CD4-positive, alpha-beta memory T cell (primary cell): ENCODE results near the gene PTPN20. TPM values are rescaled to one million over a fixed set of nuclear protein-coding genes. Genes with fewer than 3 reads are reported as not detected.
"Not testable (repeated sequence)": the region's sequence is repeated elsewhere in the genome, so short reads cannot be mapped to it uniquely, and the experiment has no call there.

ENCODE experiments used
- CTCF ChIA-PET: fragments of 350-600 bp; sonication (Branson Sonifier 250); formaldehyde crosslinking; loops from one replicate; lab custom pipeline; 2021; ENCODE audit warnings: inconsistent platforms; ENCODE audit not compliant: partially characterized antibody; lab: Charles Lee
- POLR2A ChIA-PET: fragments of 350-600 bp; sonication (Branson Sonifier 250); formaldehyde crosslinking; loops from one replicate; lab custom pipeline; 2021; ENCODE audit not compliant: partially characterized antibody; lab: Charles Lee
- DNase-seq, 5 donors: peaks; one replicate each; pipeline versions ENCODE4 v3.0.0 to v3.0.0-alpha.2; 2020 to 2022; ENCODE audit warnings: mixed read lengths in 1 of 5
- H3K27ac ChIP-seq: one replicate; pipeline ENCODE4 v1.7.0; 2013; ENCODE audit warnings: low read depth, low read length
- H3K27me3 ChIP-seq: 2 replicates; pipeline ENCODE4 v1.7.0; 2013; ENCODE audit warnings: mild to moderate bottlenecking, low read length, moderate library complexity; ENCODE audit not compliant: insufficient read depth
- H3K36me3 ChIP-seq: 2 replicates; pipeline ENCODE4 v1.7.0; 2013; ENCODE audit warnings: mild to moderate bottlenecking, low read length, moderate library complexity; ENCODE audit not compliant: insufficient read depth
- H3K4me1 ChIP-seq: 2 replicates; pipeline ENCODE4 v1.7.0; 2013; ENCODE audit warnings: mild to moderate bottlenecking, low read length, moderate library complexity; ENCODE audit not compliant: insufficient read depth
- H3K4me3 ChIP-seq, 2 donors: one replicate each; pipeline ENCODE4 v1.7.0; 2013; ENCODE audit warnings: low read length in 2 of 2, mild to moderate bottlenecking in 1 of 2
- H3K9me3 ChIP-seq, 2 donors: one replicate each; pipeline ENCODE4 v1.7.0; 2013; ENCODE audit warnings: low read length in 2 of 2, control low read depth in 1 of 2; ENCODE audit not compliant: control insufficient read depth in 1 of 2
- H3K27ac Mint-ChIP-seq, 7 donors: one replicate each; pipeline ENCODE4 v1.8.0; 2020 to 2021; ENCODE audit warnings: mixed read lengths in 7 of 7, mild to moderate bottlenecking in 6 of 7, inconsistent platforms in 3 of 7, moderate library complexity in 3 of 7
- H3K27me3 Mint-ChIP-seq, 2 donors: one replicate each; pipeline ENCODE4 v1.8.0; 2020 to 2021; ENCODE audit warnings: mixed read lengths in 2 of 2
- H3K36me3 Mint-ChIP-seq, 2 donors: one replicate each; pipeline ENCODE4 v1.8.0; 2020 to 2021; ENCODE audit warnings: mixed read lengths in 2 of 2, inconsistent platforms in 1 of 2, mild to moderate bottlenecking in 1 of 2
- H3K4me1 Mint-ChIP-seq, 4 donors: one replicate each; pipeline ENCODE4 v1.8.0; 2020 to 2021; ENCODE audit warnings: mixed read lengths in 4 of 4, mild to moderate bottlenecking in 1 of 4
- H3K4me3 Mint-ChIP-seq, 8 donors: one replicate each; pipeline ENCODE4 v1.8.0; 2020 to 2021; ENCODE audit warnings: mixed read lengths in 8 of 8, mild to moderate bottlenecking in 7 of 8, moderate library complexity in 6 of 8, inconsistent platforms in 3 of 8
- H3K9me3 Mint-ChIP-seq, 8 donors: one replicate each; pipeline ENCODE4 v1.8.0; 2020 to 2021; ENCODE audit warnings: mixed read lengths in 8 of 8, mild to moderate bottlenecking in 5 of 8, inconsistent platforms in 3 of 8, moderate library complexity in 1 of 8
- intact Hi-C: fragments of 100-400 bp; cut with micrococcal nuclease; formaldehyde crosslinking; loops from one replicate; pipeline ENCODE4 v1.15.1; 2023
- polyA plus RNA-seq, 2 donors: library from polyadenylated mRNA; unstranded; fragments of 300-500 nt; fragmentation: Illumina TruSeq; gene quantifications; one replicate each; pipeline ENCODE4 v1.2.3, GENCODE V29; 2021
- total RNA-seq, 2 experiments: library from RNA; stranded (reverse); gene quantifications; one replicate each; pipeline ENCODE4 v1.2.3, GENCODE V29; 2021

PTPN20 gene, protein sequence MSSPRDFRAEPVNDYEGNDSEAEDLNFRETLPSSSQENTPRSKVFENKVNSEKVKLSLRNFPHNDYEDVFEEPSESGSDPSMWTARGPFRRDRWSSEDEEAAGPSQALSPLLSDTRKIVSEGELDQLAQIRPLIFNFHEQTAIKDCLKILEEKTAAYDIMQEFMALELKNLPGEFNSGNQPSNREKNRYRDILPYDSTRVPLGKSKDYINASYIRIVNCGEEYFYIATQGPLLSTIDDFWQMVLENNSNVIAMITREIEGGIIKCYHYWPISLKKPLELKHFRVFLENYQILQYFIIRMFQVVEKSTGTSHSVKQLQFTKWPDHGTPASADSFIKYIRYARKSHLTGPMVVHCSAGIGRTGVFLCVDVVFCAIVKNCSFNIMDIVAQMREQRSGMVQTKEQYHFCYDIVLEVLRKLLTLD
- 1 to 10 TPM; 1.0 to 1.9 TPM for total RNA-seq
- polyA plus RNA-seq: under 1 TPM; 0.67 to 0.95 TPM

DNA sequence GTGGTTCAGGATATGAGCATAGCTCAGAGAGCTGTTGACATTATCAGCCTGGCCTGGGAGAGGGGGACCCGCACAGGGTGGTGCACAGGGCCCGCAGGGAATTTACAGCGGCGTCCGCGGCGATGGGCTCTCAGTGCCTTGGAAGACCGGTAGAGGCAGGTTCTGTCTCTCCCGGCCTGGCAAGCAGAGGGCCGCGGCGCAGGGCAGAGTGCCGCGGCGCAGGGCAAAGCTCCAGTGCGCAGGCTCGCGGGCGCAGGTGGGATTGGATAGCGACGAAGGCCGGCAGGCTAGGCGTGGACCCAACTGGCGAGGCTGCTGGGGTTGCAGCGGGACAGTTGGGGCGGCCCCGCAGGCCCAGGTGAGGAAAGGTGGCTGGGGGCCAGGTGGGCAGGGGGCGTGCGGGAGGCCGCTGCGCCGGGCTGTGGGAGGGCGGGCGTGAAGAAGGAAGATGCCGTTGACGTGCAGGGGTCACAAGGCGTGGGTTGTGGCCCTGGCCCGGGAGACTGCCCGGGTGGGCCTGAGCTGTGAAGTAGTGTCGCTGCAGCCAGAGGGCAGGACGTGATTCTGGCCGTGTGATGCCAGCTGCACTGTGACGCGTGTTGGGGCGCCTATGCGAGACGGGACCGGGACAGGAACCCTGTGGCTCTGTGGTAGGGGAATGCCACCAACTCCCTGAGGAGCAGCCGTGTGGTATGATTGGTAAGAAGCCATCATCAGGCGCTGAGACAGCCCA lies at the start of gene PTPN20:
Gene PTPN20, plus strand, starts transcription at position 285 of the 733 bp plus-strand sequence. CDS start 21,072 bp downstream, outside the sequence.
- H3K4me3 ChIP-seq, H3K36me3 ChIP-seq, H3K4me1 Mint-ChIP-seq, H3K27me3 ChIP-seq, H3K27me3 Mint-ChIP-seq, POLR2A ChIA-PET, H3K4me1 ChIP-seq, H3K36me3 Mint-ChIP-seq, H3K9me3 Mint-ChIP-seq, H3K9me3 ChIP-seq, H3K27ac ChIP-seq, CTCF ChIA-PET, intact Hi-C loops: not testable (repeated sequence)
- H3K4me3 Mint-ChIP-seq: peak within 1 kb of the TSS in 6 of 8 donors; percentile 20 to 67 (median 61)
- peak within 1 kb of the TSS in 2 of 7 donors; percentile 3 to 65 for H3K27ac Mint-ChIP-seq
- peak in 2 of 5 donors; percentile 0 to 2 for DNase-seq

DNA sequence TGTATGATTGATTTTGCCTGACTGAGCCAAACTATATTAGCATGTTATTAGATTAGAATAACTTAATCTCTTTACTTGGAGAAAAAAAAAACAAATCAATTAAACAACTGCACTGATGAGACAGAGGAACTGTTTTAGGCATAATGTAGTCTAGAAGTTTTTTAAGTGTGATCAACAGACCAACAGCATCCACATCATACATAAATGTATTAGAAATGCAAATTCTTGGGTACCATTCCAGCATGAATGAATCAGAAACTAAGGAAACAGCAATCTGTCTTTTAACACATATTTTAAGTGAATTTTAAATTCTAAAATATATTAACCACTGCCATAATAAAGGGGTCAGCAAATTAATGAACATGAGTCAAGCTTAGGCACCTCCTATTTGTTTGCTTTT lies 41.5 kb upstream of the PTPN20 start:
- H3K27ac Mint-ChIP-seq, H3K4me3 ChIP-seq, DNase-seq, H3K9me3 ChIP-seq, H3K27ac ChIP-seq, H3K36me3 Mint-ChIP-seq, CTCF ChIA-PET, intact Hi-C loops, POLR2A ChIA-PET, H3K4me3 Mint-ChIP-seq, H3K4me1 Mint-ChIP-seq, H3K4me1 ChIP-seq, H3K27me3 Mint-ChIP-seq, H3K9me3 Mint-ChIP-seq, H3K27me3 ChIP-seq, H3K36me3 ChIP-seq: not testable (repeated sequence)

GRCh38 chr10:46871583-46871982 lies 39.6 kb upstream of the PTPN20 start:
- H3K4me1 Mint-ChIP-seq, H3K27ac ChIP-seq, H3K4me3 ChIP-seq, DNase-seq, H3K27ac Mint-ChIP-seq, H3K4me1 ChIP-seq, H3K27me3 Mint-ChIP-seq, H3K27me3 ChIP-seq, H3K36me3 Mint-ChIP-seq, CTCF ChIA-PET, POLR2A ChIA-PET, H3K36me3 ChIP-seq, H3K9me3 Mint-ChIP-seq, intact Hi-C loops, H3K9me3 ChIP-seq, H3K4me3 Mint-ChIP-seq: not testable (repeated sequence)

DNA sequence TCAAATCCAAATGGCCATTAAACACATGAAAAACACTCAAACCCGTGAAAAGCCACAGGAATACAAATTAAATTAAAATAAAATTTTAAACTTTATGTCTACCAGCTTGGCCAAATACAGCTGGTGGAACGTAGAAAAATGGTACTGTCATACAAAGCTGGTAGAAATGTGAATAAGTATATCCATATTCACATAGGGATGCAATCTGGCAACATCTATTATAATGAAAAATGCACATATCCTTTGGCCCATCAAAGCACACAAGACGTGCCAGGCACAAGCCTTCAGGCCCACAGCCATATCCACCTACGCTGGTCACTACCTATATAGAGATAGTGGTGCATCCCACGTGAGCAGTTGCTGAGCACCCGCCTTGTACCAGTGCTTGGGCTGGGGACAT lies 35.9 kb upstream of the PTPN20 start:
- H3K9me3 ChIP-seq, CTCF ChIA-PET, intact Hi-C loops, H3K36me3 ChIP-seq, H3K36me3 Mint-ChIP-seq, H3K27ac Mint-ChIP-seq, H3K4me3 Mint-ChIP-seq, H3K4me3 ChIP-seq, DNase-seq, H3K27me3 ChIP-seq, H3K9me3 Mint-ChIP-seq, H3K4me1 ChIP-seq, H3K27ac ChIP-seq, H3K27me3 Mint-ChIP-seq, H3K4me1 Mint-ChIP-seq, POLR2A ChIA-PET: not testable (repeated sequence)

DNA sequence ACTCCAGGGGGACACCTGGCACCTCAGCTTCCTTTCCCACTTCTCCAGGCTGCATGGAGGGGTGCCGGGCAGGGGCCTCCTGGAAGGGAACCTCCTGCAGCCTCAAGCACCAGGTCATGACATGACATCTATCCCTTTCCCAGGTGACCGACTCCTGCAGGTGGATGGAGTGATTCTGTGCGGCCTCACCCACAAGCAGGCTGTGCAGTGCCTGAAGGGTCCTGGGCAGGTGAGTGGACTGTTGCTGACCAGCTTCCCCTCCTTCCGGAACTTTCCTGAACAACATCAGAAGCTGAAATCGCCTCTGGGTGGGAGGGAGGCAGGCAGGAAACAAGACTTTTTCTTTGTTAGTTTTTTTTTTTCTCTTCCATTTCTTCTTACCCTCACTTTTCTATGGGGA lies 34.5 kb upstream of the PTPN20 start:
- POLR2A ChIA-PET: not testable (repeated sequence)

GRCh38 chr10:46878761-46879160 lies 32.5 kb upstream of the PTPN20 start:
- H3K4me1 ChIP-seq, H3K4me3 Mint-ChIP-seq, DNase-seq, H3K27me3 Mint-ChIP-seq, POLR2A ChIA-PET, H3K4me3 ChIP-seq, H3K9me3 Mint-ChIP-seq, H3K36me3 ChIP-seq, H3K9me3 ChIP-seq, H3K36me3 Mint-ChIP-seq, H3K27ac ChIP-seq, H3K27me3 ChIP-seq, CTCF ChIA-PET, intact Hi-C loops, H3K27ac Mint-ChIP-seq, H3K4me1 Mint-ChIP-seq: not testable (repeated sequence)

More for the DNA sequence above, 34.5 kb upstream of the PTPN20 start:
- H3K27ac ChIP-seq, H3K9me3 ChIP-seq, H3K4me3 Mint-ChIP-seq, H3K4me1 Mint-ChIP-seq, H3K27me3 ChIP-seq, H3K9me3 Mint-ChIP-seq, DNase-seq, CTCF ChIA-PET, H3K27ac Mint-ChIP-seq, H3K4me1 ChIP-seq, H3K36me3 ChIP-seq, H3K36me3 Mint-ChIP-seq, intact Hi-C loops, H3K4me3 ChIP-seq, H3K27me3 Mint-ChIP-seq: not testable (repeated sequence)

DNA sequence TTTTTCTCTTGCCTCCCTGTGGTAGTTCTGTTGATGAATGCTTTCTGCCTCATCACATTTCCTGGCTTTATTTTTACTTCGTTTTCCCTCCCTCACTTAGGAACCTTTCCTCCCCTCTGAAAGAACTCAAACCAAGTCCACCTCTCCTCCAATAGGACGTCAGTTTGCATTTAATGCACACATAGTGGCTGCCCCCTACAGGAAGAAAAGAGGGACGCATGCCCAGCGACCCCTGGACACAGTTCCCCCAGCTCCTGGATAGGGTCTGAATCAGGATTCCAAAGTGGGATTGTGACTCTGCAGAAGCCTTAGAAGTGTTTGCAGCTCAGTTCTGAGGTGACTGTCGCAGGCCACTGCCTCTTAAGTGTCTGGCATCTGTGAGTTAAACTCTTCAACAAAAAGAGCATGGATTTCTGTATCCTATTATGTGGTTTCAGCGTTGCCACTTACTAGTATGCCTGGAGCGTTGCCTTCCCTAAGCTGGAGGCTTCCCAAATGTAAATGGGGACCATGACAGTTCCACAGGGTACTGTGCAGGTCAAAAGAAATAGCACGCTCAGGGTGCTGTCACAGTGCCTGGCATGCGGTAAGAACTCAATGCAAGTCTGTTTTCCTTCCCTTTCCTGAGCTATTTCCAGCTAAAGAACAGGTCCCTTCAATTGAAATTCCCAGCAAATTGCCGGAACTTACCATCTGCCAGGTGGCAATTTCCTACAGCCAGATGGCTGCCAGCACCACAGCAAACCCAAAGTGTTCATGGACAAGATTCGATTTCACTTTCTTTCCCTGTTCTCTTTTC lies 20.2 kb upstream of the PTPN20 start:
- H3K27ac Mint-ChIP-seq, H3K36me3 Mint-ChIP-seq, POLR2A ChIA-PET, H3K4me3 Mint-ChIP-seq, H3K9me3 ChIP-seq, H3K4me1 ChIP-seq, DNase-seq, H3K36me3 ChIP-seq, H3K4me1 Mint-ChIP-seq, CTCF ChIA-PET, H3K27ac ChIP-seq, intact Hi-C loops, H3K27me3 Mint-ChIP-seq, H3K4me3 ChIP-seq, H3K27me3 ChIP-seq, H3K9me3 Mint-ChIP-seq: not testable (repeated sequence)
